Progenitor cell of endocrine pancreas (in vitro differentiated cells): Measurements from ENCODE around the gene PARN. TPM values are rescaled to one million over a fixed set of nuclear protein-coding genes. Genes with fewer than 3 reads are reported as not detected.

ENCODE experiments used
- DNase-seq: peaks from one replicate; pipeline ENCODE4 v3.0.0; 2021; ENCODE audit warnings: low spot score; ENCODE audit not compliant: unreplicated experiment
- H3K27ac Mint-ChIP-seq: 2 replicates; pipeline ENCODE4 v1.8.0; 2021; ENCODE audit warnings: mild to moderate bottlenecking, moderate library complexity, mixed read lengths
- H3K27me3 Mint-ChIP-seq: 2 replicates; pipeline ENCODE4 v1.8.0; 2021; ENCODE audit warnings: mixed read lengths
- H3K36me3 Mint-ChIP-seq: 2 replicates; pipeline ENCODE4 v1.8.0; 2022; ENCODE audit warnings: mixed read lengths; ENCODE audit not compliant: insufficient read depth
- H3K4me1 Mint-ChIP-seq: 2 replicates; pipeline ENCODE4 v1.8.0; 2021; ENCODE audit warnings: low read depth, mixed read lengths
- H3K4me3 Mint-ChIP-seq: 2 replicates; pipeline ENCODE4 v1.8.0; 2021; ENCODE audit warnings: low read depth, mild to moderate bottlenecking, moderate library complexity, mixed read lengths
- H3K9me3 Mint-ChIP-seq: 2 replicates; pipeline ENCODE4 v1.8.0; 2021; ENCODE audit warnings: low read depth, mixed read lengths
- CTCF ChIP-seq: fragments of 200-600 bp; sonication (generic); IDR thresholded peaks from one replicate; pipeline ENCODE4 v1.5.0; 2021; ENCODE audit warnings: antibody characterized with exemption, mild to moderate bottlenecking; ENCODE audit not compliant: unreplicated experiment
- total RNA-seq: library from RNA; stranded (reverse); gene quantifications from 2 replicates; pipeline ENCODE4 v1.2.1, GENCODE V29; 2021

The PARN gene
- total RNA-seq, 1 donor from 2014 or later: 31.4 TPM

- no peak for TF ChIP-seq CTCF
- no peak for DNase-seq
- peaks cover 46% of the 10 kb centered on the region for H3K4me1 Mint-ChIP-seq
- no peak overlapping the region for H3K4me3 Mint-ChIP-seq
- no peaks in the 10 kb centered on the region for H3K9me3 Mint-ChIP-seq
- H3K27ac Mint-ChIP-seq: no peak overlapping the region
- no peaks in the 10 kb centered on the region for H3K27me3 Mint-ChIP-seq
- H3K36me3 Mint-ChIP-seq: no peaks in the 10 kb centered on the region
Measured at GRCh38 chr16:14525596-14525995, 104.5 kb downstream of the PARN start.

GRCh38 chr16:14524979-14525378 is 105.1 kb downstream of the PARN start:
- DNase-seq: no peak
- Mint-ChIP-seq H3K4me3 (no peak overlapping the region), H3K27ac (no peak overlapping the region), H3K9me3 (no peaks in the 10 kb centered on the region), H3K4me1 (peaks cover 46% of the 10 kb centered on the region), H3K27me3 (no peaks in the 10 kb centered on the region), H3K36me3 (no peaks in the 10 kb centered on the region)
- TF ChIP-seq CTCF: no peak

- DNase-seq: no peak
- Mint-ChIP-seq H3K9me3 (no peaks in the 10 kb centered on the region), H3K4me1 (peaks cover 41% of the 10 kb centered on the region), H3K36me3 (no peaks in the 10 kb centered on the region), H3K4me3 (no peak overlapping the region), H3K27me3 (no peaks in the 10 kb centered on the region), H3K27ac (no peak overlapping the region)
- TF ChIP-seq CTCF: no peak
Measured at GRCh38 chr16:14523632-14524031, 106.4 kb downstream of the PARN start.

DNA sequence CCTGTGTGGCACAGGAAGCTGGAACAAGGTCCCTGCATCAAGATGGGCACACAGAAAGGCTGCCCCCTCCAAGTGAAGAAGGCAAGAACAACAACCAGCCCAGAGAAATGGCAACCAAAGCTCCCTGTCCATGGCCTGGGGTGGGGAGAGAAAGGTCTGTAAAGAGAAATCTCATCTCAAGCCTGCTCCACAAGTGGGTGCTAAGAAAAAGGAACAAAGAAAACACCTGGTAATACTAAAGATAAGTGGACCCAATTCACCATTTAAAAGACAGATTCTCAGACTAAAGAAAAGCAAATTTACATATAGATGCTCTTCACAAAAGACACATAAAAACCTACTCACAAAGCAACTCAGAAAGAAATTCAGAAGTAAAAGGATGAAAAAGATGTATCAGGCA is 107.4 kb downstream of the PARN start:
- no peak overlapping the region for H3K27ac Mint-ChIP-seq
- H3K4me3 Mint-ChIP-seq: no peak overlapping the region
- TF ChIP-seq CTCF: no peak
- H3K4me1 Mint-ChIP-seq: peaks cover 33% of the 10 kb centered on the region
- DNase-seq: no peak
- H3K27me3 Mint-ChIP-seq: no peaks in the 10 kb centered on the region
- H3K9me3 Mint-ChIP-seq: no peaks in the 10 kb centered on the region
- H3K36me3 Mint-ChIP-seq: no peaks in the 10 kb centered on the region

- no peak overlapping the region for H3K27ac Mint-ChIP-seq
- no peaks in the 10 kb centered on the region for H3K36me3 Mint-ChIP-seq
- H3K4me3 Mint-ChIP-seq: no peak overlapping the region
- no peak for DNase-seq
- no peaks in the 10 kb centered on the region for H3K27me3 Mint-ChIP-seq
- no peak for TF ChIP-seq CTCF
- peaks cover 22% of the 10 kb centered on the region for H3K4me1 Mint-ChIP-seq
- H3K9me3 Mint-ChIP-seq: no peaks in the 10 kb centered on the region
Measured at GRCh38 chr16:14520753-14521152, 109.3 kb downstream of the PARN start.
